Adipocyte (in vitro differentiated cells): ENCODE measurements around the gene PSMB2.

Experiments
- DNase-seq: peaks from one replicate; pipeline ENCODE4 v3.0.0-alpha.2; 2015; ENCODE audit warnings: low read depth
- H3K27me3 ChIP-seq: replicated peaks from 2 replicates; pipeline ENCODE4 v1.7.0; 2013; ENCODE audit warnings: mild to moderate bottlenecking, low read length, moderate library complexity; ENCODE audit not compliant: control insufficient read depth, insufficient read depth
- H3K36me3 ChIP-seq: 2 replicates; pipeline ENCODE4 v1.7.0; 2013; ENCODE audit warnings: low read length, mild to moderate bottlenecking, moderate library complexity; ENCODE audit not compliant: control insufficient read depth, insufficient read depth, severe bottlenecking
- H3K4me1 ChIP-seq: 2 replicates; pipeline ENCODE4 v1.7.0; 2013; ENCODE audit warnings: mild to moderate bottlenecking, low read length, moderate library complexity; ENCODE audit not compliant: control insufficient read depth, insufficient read depth
- H3K4me3 ChIP-seq: 2 replicates; pipeline ENCODE4 v1.7.0; 2013; ENCODE audit warnings: mild to moderate bottlenecking, low read length, moderate library complexity
- H3K9ac ChIP-seq: 2 replicates; pipeline ENCODE4 v1.7.0; 2013; ENCODE audit warnings: mild to moderate bottlenecking, low read length, moderate library complexity
- H3K9me3 ChIP-seq: 2 replicates; pipeline ENCODE4 v1.7.0; 2013; ENCODE audit warnings: mild to moderate bottlenecking, low read length, moderate library complexity; ENCODE audit not compliant: control insufficient read depth

PSMB2 gene

DNA sequence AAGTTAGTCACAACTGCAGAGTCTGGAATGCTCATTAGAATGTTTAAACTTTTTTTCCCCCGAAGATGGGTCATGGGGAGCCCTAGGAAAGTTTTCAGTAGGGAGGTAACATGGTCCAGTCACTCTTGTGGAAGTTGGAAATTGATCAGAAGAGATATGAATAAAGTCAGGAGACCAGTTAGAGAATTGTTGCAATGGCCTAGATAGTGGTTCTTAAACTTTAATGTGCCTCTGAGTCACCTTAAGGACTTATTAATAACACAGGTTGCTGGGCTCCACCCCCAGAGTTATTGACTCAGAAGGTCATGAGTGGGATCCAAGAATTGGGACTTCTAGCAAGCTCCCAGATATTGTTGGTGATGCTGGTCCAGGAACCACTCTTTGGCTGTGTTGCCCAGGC, 71.4 kb downstream of the PSMB2 start:
- DNase-seq = no peak
- H3K9ac ChIP-seq = no peak overlapping the region
- no peaks in the 10 kb centered on the region for H3K9me3 ChIP-seq
- H3K4me3 ChIP-seq = no peak overlapping the region
- H3K27me3 ChIP-seq = peaks cover 13% of the 10 kb centered on the region
- H3K4me1 ChIP-seq = peaks cover 7% of the 10 kb centered on the region
- H3K36me3 ChIP-seq = peaks cover 2% of the 10 kb centered on the region

DNA sequence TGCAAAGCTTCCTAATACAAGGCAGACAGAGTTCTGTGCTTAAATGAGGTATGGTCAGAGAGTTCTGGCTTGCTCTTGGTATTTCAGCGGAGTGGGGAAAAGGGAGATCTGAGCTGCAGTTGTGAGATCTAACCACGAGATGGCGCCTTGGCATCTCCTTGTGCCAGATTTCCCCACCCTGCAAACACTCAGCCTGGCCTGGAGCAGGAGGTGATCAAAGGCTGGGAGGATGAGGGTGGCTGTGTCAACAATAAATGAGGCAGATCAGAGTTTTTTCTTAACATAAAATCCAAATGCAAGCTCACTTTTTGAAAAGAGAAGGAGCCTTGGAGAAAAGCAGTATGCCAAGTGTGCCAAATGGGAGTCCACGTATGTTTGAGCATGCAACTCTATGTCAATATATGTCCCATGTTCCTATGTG, 72.3 kb downstream of the PSMB2 start:
- Histone ChIP-seq H3K4me1 (peaks cover 7% of the 10 kb centered on the region), H3K4me3 (no peak overlapping the region), H3K27me3 (peaks cover 13% of the 10 kb centered on the region), H3K9me3 (no peaks in the 10 kb centered on the region), H3K36me3 (peaks cover 9% of the 10 kb centered on the region), H3K9ac (no peak overlapping the region)
- peak; percentile 87 for DNase-seq

DNA sequence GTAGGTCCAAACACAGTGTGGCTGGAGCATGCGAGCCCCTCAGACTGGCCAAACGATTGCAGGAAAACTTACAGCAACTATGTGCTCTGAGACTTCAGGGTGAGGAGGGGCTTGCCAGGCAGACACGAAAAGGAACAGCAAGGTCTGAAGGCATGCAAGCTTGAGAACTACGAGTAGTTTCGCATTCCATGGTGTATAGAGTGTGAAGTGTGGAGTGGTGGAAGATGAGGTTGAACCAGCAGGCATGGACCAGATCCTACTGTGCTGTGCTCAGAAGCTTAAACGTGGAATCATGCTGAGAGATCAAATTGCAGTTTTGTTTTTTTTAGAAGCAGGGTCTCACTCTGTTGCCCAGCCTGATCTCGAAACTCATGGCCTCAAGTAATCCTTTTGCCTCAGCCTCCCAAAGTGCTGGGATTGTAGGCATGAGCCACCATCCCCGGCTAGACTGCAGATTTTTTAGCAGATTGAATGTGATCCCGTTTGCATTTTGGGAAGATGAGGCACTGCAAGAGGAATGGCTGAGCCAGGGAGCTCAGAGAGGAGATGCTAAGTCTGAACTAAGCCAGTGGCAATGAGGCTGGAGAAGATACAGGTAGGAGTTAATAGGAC, 73.3 kb downstream of the PSMB2 start:
- DNase-seq = no peak

DNA sequence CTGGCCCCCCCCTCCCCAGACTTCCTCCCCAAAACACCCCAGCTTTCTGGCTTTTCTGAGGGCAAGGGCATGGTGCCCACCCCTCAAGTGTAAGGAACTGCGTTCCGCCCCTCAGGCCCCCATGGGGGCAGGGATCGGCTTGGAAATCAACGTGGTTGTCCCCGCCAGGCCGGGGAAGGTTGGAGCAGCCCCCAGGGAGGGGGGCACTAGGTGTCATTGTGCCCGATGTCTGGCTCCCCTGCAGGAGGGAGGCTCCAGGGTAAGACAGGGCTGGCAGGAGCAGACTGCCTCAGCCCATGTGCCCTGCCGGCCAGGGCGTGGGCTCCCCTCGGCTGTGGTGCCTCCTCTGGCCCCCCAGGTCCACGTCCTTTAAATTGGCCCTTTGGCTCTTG, 75.6 kb downstream of the PSMB2 start:
- peaks cover 7% of the 10 kb centered on the region for H3K4me1 ChIP-seq
- H3K27me3 ChIP-seq = no peaks in the 10 kb centered on the region
- H3K36me3 ChIP-seq = peaks cover 32% of the 10 kb centered on the region
- H3K4me3 ChIP-seq = no peak overlapping the region
- DNase-seq = no peak
- no peaks in the 10 kb centered on the region for H3K9me3 ChIP-seq
- H3K9ac ChIP-seq = no peak overlapping the region

More for the DNA sequence above, 73.3 kb downstream of the PSMB2 start:
- H3K4me3 ChIP-seq = no peak overlapping the region
- peaks cover 13% of the 10 kb centered on the region for H3K27me3 ChIP-seq
- no peaks in the 10 kb centered on the region for H3K9me3 ChIP-seq
- peaks cover 14% of the 10 kb centered on the region for H3K36me3 ChIP-seq
- H3K4me1 ChIP-seq = peaks cover 7% of the 10 kb centered on the region
- no peak overlapping the region for H3K9ac ChIP-seq

DNA sequence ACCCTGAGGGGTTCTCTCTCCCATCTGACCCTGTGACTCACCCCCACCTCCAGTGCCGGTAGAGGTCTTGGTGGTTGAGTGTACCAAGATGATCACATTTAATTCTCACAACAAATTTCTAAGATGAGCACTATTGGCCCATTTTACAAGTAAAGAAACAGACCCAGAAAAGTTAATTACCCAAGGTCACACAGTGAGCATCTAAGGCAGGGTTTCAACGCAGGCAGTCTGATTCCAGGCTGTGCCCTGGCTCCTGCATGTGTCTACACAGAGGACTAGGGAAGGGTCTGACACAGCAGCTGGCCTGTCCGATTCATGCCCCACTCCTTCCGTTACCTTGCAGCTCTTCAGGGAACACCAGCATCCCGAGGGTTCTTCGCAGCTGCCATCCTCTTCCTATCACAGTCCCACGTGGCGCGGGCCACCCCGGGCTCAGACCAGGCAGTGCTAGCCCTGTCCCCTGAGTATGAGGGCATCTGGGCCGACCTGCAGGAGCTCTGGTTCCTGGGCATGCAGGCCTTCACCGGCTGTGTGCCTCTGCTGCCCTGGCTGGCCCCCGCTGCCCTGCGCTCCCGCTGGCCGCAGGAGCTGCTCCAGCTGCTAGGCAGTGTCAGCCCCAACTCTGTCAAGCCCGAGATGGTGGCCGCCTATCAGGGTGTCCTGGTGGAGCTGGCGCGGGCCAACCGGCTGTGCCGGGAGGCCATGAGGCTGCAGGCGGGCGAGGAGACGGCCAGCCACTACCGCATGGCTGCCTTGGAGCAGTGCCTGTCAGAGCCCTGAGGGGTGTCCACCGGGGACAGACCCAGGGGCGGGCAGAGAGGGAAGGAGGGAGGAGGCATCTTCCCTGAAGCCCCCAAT, 76.2 kb downstream of the PSMB2 start:
- H3K27me3 ChIP-seq = no peaks in the 10 kb centered on the region

DNA sequence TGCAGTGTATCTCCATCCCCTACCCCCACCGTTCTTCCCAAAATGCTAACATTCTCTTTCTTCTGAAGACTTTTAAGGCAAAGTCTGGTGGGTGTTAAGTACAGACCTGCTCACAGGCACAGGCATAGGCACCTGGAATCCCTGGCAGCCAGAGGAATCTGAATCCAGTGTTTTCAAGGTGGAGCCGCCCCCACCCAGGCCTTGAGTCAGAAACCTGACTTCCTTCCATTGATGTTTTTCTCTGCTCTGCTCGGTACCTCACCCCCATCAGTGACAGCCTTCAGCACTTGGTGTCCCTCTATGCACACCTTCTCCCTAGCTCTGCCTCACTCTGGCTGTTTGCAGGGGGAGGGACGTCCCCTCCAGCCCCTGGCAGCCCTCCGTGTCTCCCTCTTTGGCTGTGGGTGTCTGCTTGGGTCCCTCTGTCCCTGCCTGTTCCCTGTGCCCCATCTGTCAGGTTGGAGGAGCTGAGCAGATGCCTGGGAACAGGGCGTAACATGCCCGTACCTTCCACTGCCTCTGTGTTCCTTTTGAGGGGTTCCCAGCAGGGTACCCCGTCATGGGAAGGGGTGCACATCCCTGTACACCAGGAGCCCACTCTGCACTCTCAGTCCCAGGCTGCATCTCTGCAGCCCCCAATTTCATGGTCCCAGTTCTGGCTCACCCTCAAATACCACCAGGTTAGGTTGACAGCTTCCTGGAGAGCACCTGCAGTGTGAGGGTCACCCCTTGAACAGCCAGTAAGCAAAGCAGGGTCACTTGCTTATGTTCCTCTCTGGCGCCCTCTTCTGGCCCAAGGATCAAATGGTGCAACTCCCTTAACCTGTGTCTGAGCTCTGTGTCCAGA, 77.1 kb downstream of the PSMB2 start:
- Histone ChIP-seq H3K27me3 (no peaks in the 10 kb centered on the region), H3K36me3 (peaks cover 32% of the 10 kb centered on the region), H3K4me1 (no peaks in the 10 kb centered on the region), H3K4me3 (no peak overlapping the region), H3K9ac (no peak overlapping the region), H3K9me3 (no peaks in the 10 kb centered on the region)
- DNase-seq = peak; percentile 90

More for the DNA sequence above, 76.2 kb downstream of the PSMB2 start:
- Histone ChIP-seq H3K4me3 (no peak overlapping the region), H3K4me1 (peaks cover 5% of the 10 kb centered on the region), H3K36me3 (peaks cover 32% of the 10 kb centered on the region), H3K9ac (no peak overlapping the region), H3K9me3 (no peaks in the 10 kb centered on the region)
- DNase-seq = no peak

DNA sequence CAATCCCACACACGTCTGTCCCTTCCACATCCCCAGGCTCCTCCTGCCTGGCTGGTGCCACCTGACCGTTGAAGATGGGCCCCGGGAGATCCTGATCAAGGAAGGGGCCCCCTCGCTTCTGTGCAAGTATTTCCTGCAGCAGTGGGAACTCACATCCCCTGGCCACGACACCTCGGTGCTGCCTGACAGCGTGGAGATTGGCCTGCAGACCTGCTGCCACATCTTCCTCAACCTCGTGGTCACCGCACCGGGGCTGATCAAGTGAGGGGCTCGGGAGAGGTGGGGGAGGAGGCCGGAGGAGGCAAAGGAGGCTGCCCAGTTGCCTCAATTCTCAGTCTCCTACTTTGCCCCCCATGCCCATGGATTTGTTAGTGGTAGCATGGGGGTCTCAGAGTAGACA, 78.2 kb downstream of the PSMB2 start:
- Histone ChIP-seq H3K36me3 (peaks cover 32% of the 10 kb centered on the region), H3K27me3 (no peaks in the 10 kb centered on the region), H3K4me1 (peaks cover 4% of the 10 kb centered on the region), H3K9ac (no peak overlapping the region), H3K9me3 (no peaks in the 10 kb centered on the region), H3K4me3 (no peak overlapping the region)
- DNase-seq = no peak

DNA sequence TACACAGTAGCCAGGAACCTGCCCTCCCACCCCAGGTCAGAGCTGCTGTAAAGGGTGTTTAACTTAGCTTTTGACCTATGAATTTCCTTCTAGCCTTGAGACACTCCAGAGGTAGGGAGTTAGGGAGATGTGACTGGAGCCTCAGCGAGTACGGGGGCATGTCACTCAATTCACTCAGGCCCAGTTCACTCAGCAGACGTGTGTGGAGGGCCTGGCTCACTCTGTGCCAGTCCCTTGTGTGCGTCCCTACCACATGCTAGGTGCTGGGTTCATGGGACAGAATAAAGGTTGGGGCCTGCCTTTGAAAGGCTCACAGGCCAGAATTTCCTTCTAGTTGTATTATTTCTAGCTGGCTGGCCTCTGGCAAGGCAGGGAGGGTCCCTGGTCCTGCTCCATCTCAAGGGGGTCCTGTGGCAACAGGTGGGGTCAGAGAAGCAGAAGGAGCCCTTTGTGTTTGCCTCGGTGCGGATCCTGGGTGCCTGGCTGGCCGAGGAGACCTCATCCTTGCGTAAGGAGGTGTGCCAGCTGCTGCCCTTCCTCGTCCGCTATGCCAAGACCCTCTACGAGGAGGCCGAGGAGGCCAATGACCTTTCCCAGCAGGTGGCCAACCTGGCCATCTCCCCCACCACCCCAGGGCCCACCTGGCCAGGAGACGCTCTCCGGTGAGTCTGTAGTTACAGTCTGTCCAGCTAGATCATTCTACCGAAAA, 79.2 kb downstream of the PSMB2 start:
- no peaks in the 10 kb centered on the region for H3K9me3 ChIP-seq
- peaks cover 4% of the 10 kb centered on the region for H3K4me1 ChIP-seq
- H3K9ac ChIP-seq = no peak overlapping the region
- DNase-seq = no peak
- peaks cover 32% of the 10 kb centered on the region for H3K36me3 ChIP-seq
- H3K4me3 ChIP-seq = no peak overlapping the region
- H3K27me3 ChIP-seq = no peaks in the 10 kb centered on the region

DNA sequence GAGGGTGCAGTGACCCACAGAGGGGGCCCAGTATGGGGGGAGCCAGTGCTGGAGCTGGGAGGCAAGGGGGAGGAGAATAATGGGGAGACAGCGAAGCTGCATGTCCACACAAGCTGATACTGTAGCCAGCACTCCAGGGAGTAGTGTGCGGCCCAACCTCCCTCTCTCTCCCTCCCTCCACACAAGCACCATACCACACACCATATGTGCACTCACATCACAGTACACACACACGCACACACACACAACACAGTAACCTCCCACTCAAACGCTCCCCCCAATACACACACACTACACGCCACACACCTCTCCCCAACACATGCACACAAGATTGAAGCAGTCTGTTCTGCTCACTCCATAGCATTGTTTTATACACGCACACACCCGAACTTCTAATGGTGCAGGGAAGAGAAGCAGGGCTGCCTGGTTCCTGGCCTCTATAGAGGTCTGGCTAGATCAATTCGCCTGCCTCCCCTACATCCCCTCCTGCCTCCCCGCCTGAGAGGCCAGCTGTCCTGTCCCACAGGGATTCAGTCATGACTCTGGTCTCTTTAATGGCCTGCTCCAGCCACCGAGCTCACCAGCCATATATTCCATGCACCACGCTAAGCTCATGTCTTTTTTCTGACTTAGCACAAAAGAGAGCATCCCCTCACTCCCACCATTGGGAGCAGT, 79.9 kb downstream of the PSMB2 start:
- Histone ChIP-seq H3K9me3 (no peaks in the 10 kb centered on the region), H3K36me3 (peaks cover 32% of the 10 kb centered on the region), H3K27me3 (no peaks in the 10 kb centered on the region), H3K4me3 (no peak overlapping the region), H3K9ac (no peak overlapping the region), H3K4me1 (peaks cover 6% of the 10 kb centered on the region)
- no peak for DNase-seq
